ENCODE results near the gene RNF183.

- TF ChIP-seq CTCF (IDR thresholded peaks at IDR 0.05) = no peak
- TF ChIP-seq POLR2AphosphoS5 (IDR thresholded peaks at IDR 0.05) = no peak
- no peak for TF ChIP-seq POLR2A (IDR thresholded peaks at IDR 0.05)
Measured at GRCh38 chr9:113298924-113299770, 4.0 kb downstream of the RNF183 start.

All from breast epithelium (tissue), 3 donors.